ENCODE measurements around the gene EIF4H. TPM values are rescaled to one million over a fixed set of nuclear protein-coding genes. Genes with fewer than 3 reads are reported as not detected.
"Not testable (repeated sequence)": the region's sequence is repeated elsewhere in the genome, so short reads cannot be mapped to it uniquely, and the experiment has no call there.

EIF4H gene
- total RNA-seq, 4 donors from 2014 or later = 175 to 250 (median 213) TPM

- TF ChIP-seq POLR2A (IDR thresholded peaks at IDR 0.05) (no peak), CTCF (IDR thresholded peaks at IDR 0.05) (no peak), EP300 (IDR thresholded peaks at IDR 0.05; ENCODE audit: low read depth) (no peak), POLR2AphosphoS5 (IDR thresholded peaks at IDR 0.05) (no peak)
- Histone ChIP-seq H3K27ac (no peak overlapping the region), H3K4me1 (no peaks in the 10 kb centered on the region), H3K36me3 (no peaks in the 10 kb centered on the region), H3K4me3 (no peak overlapping the region), H3K9me3 (no peaks in the 10 kb centered on the region), H3K27me3 (no peaks in the 10 kb centered on the region)
- 58% methylated on average over 18 of the region's 18 CpGs; no CpG with 5 or more reads in 1 of the 2 donors for WGBS, 2 donors (ENCODE audit: low coverage in 1 of 2)
- in situ Hi-C loops (cut with MboI; ENCODE audit: low pct_ligation_motif_present in 1 of 4, low pct_unique_long_range_greater_than_20kb in 1 of 4, low sequenced_read_pairs in 3 of 4) (no loop called here), intact Hi-C loops (cut with DNase I; ENCODE audit: low total_unique reads) (no loop called here)
- DNase-seq = no peak
These were observed 49.8 kb downstream of the EIF4H start for GRCh38 chr7:74223711-74224510.

- no peak for DNase-seq
- WGBS, 2 donors (ENCODE audit: low coverage in 1 of 2) = 76% methylated on average over 12 of the region's 12 CpGs; no CpG with 5 or more reads in 1 of the 2 donors
- Histone ChIP-seq H3K9me3 (no peaks in the 10 kb centered on the region), H3K36me3 (no peaks in the 10 kb centered on the region), H3K27ac (no peak overlapping the region), H3K4me1 (no peaks in the 10 kb centered on the region), H3K27me3 (no peaks in the 10 kb centered on the region), H3K4me3 (no peak overlapping the region)
- TF ChIP-seq POLR2A (IDR thresholded peaks at IDR 0.05) (no peak), POLR2AphosphoS5 (IDR thresholded peaks at IDR 0.05) (no peak), CTCF (IDR thresholded peaks at IDR 0.05) (no peak), EP300 (IDR thresholded peaks at IDR 0.05; ENCODE audit: low read depth) (no peak)
- in situ Hi-C loops (cut with MboI; ENCODE audit: low pct_ligation_motif_present in 1 of 4, low pct_unique_long_range_greater_than_20kb in 1 of 4, low sequenced_read_pairs in 3 of 4) (no loop called here), intact Hi-C loops (cut with DNase I; ENCODE audit: low total_unique reads) (no loop called here)
These were observed 50.3 kb downstream of the EIF4H start for GRCh38 chr7:74224511-74224832.

- H3K27ac ChIP-seq; H3K9me3 ChIP-seq; H3K36me3 ChIP-seq; H3K4me3 ChIP-seq; H3K4me1 ChIP-seq; intact Hi-C loops (cut with DNase I; ENCODE audit: low total_unique reads); in situ Hi-C loops (cut with MboI; ENCODE audit: low pct_ligation_motif_present in 1 of 4, low pct_unique_long_range_greater_than_20kb in 1 of 4, low sequenced_read_pairs in 3 of 4); H3K27me3 ChIP-seq; DNase-seq: not testable (repeated sequence)
- WGBS, 2 donors (ENCODE audit: low coverage in 1 of 2) = 87% methylated on average over 13 of the region's 13 CpGs; no CpG with 5 or more reads in 1 of the 2 donors
These were observed 50.8 kb downstream of the EIF4H start for GRCh38 chr7:74224907-74225306.

- no peaks in the 10 kb centered on the region for H3K4me1 ChIP-seq
- no peaks in the 10 kb centered on the region for H3K27me3 ChIP-seq
- intact Hi-C loops (cut with DNase I; ENCODE audit: low total_unique reads) = no loop called here
- WGBS, 2 donors (ENCODE audit: low coverage in 1 of 2) = 87 to 90% methylated on average over 7 to 12 of the region's 12 CpGs
- DNase-seq = no peak
- no peaks in the 10 kb centered on the region for H3K36me3 ChIP-seq
- H3K27ac ChIP-seq = no peak overlapping the region
- in situ Hi-C loops (cut with MboI; ENCODE audit: low pct_ligation_motif_present in 1 of 4, low pct_unique_long_range_greater_than_20kb in 1 of 4, low sequenced_read_pairs in 3 of 4) = no loop called here
- H3K4me3 ChIP-seq = no peak overlapping the region
- H3K9me3 ChIP-seq = no peaks in the 10 kb centered on the region
- no peak for TF ChIP-seq EP300 (IDR thresholded peaks at IDR 0.05; ENCODE audit: low read depth)
- TF ChIP-seq CTCF (IDR thresholded peaks at IDR 0.05) = no peak
- TF ChIP-seq POLR2A (IDR thresholded peaks at IDR 0.05) = no peak
- no peak for TF ChIP-seq POLR2AphosphoS5 (IDR thresholded peaks at IDR 0.05)
These were observed 51.2 kb downstream of the EIF4H start for GRCh38 chr7:74225400-74225799.

GRCh38 chr7:74226633-74227032, 52.5 kb downstream of the EIF4H start:
- Histone ChIP-seq H3K36me3 (peaks cover 0 to 6% (median 0%) of the 10 kb centered on the region in 4 donors), H3K9me3 (no peaks in the 10 kb centered on the region), H3K4me3 (no peak overlapping the region), H3K4me1 (no peaks in the 10 kb centered on the region), H3K27ac (no peak overlapping the region), H3K27me3 (no peaks in the 10 kb centered on the region)
- WGBS, 2 donors (ENCODE audit: low coverage in 1 of 2) = 77 to 86% methylated on average over 5 of the region's 5 CpGs
- intact Hi-C loops (cut with DNase I; ENCODE audit: low total_unique reads) (no loop called here), in situ Hi-C loops (cut with MboI; ENCODE audit: low pct_ligation_motif_present in 1 of 4, low pct_unique_long_range_greater_than_20kb in 1 of 4, low sequenced_read_pairs in 3 of 4) (no loop called here)
- peak; percentile 22 for DNase-seq
- TF ChIP-seq POLR2AphosphoS5 (IDR thresholded peaks at IDR 0.05) (no peak), EP300 (IDR thresholded peaks at IDR 0.05; ENCODE audit: low read depth) (no peak), POLR2A (IDR thresholded peaks at IDR 0.05) (no peak), CTCF (IDR thresholded peaks at IDR 0.05) (no peak)

Measured in transverse colon (tissue), 4 donors.